ENCODE results near the gene KRTAP10-1.

GRCh38 chr21:44547656-44548331, 7.8 kb upstream of the KRTAP10-1 start:
- TF ChIP-seq NFE2L1 (CRISPR knock-in tag; IDR thresholded peaks at IDR 0.05) (no peak), ZBTB43 (CRISPR knock-in tag; IDR thresholded peaks at IDR 0.05) (no peak), CTCF (IDR thresholded peaks at IDR 0.05) (no peak), MAX (CRISPR knock-in tag; IDR thresholded peaks at IDR 0.05) (no peak), E2F5 (CRISPR knock-in tag; IDR thresholded peaks at IDR 0.05) (no peak), FOXP1 (CRISPR knock-in tag; IDR thresholded peaks at IDR 0.05; ENCODE audit: borderline replicate concordance) (no peak), ESRRA (CRISPR knock-in tag; IDR thresholded peaks at IDR 0.05; ENCODE audit: borderline replicate concordance) (no peak), SP1 (CRISPR knock-in tag; conservative IDR thresholded peaks at IDR 0.05) (no peak)

All from WTC11 (cell line).